Retina (tissue), 1 donor: ENCODE measurements around the gene EPHA5.
"Not testable (repeated sequence)": the region's sequence is repeated elsewhere in the genome, so short reads cannot be mapped to it uniquely, and the experiment has no call there.

Source experiments
- DNase-seq: peaks from one replicate; pipeline ENCODE4 v3.0.0-alpha.2; 2016

The EPHA5 gene

GRCh38 chr4:65344278-65344825 is 325.9 kb downstream of the EPHA5 start:
- DNase-seq = no peak

DNA sequence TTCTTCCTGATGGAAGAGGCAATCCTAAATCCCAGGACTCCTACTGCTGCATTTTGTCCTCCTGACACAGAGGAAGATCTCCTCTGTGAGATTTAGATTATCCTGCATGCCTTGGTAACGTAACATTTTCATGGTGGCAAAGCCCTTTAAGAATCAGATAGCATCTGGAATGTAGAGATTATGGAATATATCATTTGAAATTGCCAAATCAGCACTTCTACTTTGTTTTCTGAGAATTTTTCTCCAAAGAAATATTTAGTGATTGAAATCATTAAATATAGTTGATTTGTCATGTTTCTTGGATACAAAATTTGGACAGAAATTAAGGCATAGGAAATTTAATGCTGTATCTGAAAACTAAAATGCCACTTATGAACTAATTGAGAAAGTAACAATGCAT is 326.9 kb downstream of the EPHA5 start:
- no peak for DNase-seq

DNA sequence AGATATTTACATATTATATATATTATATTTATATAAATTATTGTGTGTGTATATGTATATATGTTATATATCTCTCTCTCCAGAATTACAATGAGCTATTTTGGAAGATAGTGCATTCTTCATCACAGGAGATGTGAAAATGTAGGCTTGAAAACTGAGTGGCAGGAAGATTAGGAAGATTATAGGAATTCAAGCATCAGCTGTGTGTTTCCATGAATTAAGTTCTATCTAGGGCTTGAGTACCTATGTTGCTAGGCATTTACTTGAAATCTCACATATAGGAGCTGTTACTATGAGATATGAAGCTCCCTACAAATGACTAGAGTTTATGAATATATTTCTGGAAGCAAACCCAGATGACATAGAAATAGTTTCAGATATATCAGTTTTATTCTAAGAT is 328.7 kb downstream of the EPHA5 start:
- DNase-seq = no peak

DNA sequence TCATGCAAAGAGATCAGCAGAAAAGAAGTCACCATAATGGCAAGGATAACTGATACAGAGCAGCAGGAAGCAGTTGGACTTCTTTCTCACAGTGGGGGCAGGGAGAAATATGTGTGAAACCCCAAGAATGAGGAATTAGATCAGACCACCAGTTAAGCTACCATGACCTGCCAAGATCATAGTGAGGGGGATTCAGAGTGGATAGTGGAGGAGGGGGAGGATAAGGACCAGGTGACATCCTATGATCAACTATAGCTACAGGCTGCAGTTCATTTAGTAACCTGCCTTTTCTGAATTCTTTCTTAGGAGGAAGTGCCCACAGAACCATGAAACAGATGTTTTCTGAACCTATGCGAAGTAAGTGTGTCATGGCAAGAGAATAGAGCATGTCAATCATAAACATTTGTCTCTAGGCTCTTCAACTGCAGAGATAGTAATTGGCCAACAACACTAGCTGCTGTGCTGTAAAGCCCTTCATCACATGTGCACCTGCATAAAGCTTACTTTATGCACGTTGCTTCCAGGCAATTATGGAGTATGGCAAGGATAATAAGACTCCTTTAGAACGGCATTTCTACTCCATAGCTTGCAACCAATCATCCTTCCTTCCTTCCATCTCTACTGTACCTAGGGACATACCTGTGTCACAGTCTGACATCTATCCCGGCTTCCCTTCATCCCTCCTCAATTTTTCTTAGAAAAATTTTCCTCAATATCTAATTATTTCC is 329.7 kb downstream of the EPHA5 start:
- no peak for DNase-seq

- DNase-seq = no peak
Observed at GRCh38 chr4:65337371-65337770, 332.9 kb downstream of the EPHA5 start.

DNA sequence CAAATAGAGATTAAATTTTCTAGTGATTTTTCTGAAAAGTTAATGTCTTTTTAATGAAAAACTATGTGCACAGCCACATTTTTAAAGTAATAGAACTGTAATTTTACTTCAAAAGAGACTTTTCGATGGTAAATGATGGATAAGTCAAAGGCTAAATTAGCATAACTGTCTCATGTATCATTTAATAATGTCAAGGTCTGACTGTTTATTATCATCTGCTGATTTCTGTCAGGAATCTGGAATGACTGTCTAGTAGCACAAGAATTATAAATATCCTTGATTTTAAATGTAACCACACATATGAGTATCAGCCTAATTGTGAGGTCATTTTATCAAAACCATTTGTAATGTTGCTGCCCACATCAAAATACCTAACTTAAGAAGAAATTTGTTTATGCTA is 333.8 kb downstream of the EPHA5 start:
- no peak for DNase-seq

DNA sequence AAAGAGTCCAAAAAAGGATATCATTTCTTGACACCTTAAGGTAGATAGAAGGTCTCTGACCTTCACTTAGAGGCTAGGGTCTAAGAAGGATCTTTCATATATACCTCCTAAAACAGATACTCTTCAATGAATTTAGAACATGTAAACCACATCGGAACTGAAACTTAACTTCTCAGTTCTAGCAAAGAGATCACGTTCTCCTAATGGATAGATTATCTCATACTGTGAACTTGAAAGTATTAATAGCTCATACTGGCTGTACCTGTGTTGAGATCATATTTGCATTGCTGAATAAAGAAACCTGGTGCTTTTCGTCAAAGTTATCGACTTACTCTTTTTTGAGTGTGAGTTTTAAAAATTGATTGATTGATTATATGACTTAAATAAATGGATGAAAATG is 353.8 kb downstream of the EPHA5 start:
- no peak for DNase-seq

- DNase-seq = no peak
Observed at GRCh38 chr4:65311120-65311519, 359.2 kb downstream of the EPHA5 start.

DNA sequence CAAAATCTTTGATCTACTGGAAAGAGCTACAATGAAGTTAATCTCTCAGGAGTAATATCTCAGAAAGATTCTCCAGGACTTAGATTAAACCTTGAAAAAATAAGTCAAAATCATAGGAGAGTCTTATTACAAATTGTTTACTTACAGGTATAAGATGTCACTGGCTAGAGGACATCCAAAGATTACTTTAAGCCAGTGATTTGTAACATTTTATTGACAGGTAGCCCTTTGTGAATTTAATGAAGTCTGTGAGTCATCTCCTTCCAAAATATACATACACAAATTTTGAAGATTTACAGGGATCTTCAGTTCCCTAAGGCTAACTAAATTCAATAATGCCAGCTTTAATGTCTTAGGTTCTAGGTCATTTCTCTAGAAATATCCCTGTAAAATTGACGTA is 359.7 kb downstream of the EPHA5 start:
- no peak for DNase-seq

- DNase-seq = not testable (repeated sequence)
Observed at GRCh38 chr4:65308626-65309025, 361.7 kb downstream of the EPHA5 start.

- DNase-seq = no peak
Observed at GRCh38 chr4:65302145-65302544, 368.1 kb downstream of the EPHA5 start.

DNA sequence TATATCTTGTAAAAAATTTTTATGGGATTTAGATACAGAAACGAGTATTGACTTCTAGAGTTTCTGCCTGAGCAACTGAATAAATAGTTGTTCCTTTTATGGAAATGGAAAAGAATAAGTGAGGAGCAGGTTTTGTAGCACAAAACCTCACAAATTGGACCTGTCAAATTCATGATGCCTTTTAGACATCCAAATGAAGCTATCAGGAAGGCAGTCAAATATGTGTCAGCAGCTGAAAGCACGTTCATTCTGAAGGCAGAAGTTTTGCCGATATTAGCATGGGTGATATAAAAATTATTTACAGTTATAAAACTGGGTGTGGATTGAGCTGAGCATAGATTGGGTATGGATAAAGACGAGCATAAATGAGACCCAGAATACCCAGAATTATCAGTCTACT is 374.0 kb downstream of the EPHA5 start:
- DNase-seq = no peak

DNA sequence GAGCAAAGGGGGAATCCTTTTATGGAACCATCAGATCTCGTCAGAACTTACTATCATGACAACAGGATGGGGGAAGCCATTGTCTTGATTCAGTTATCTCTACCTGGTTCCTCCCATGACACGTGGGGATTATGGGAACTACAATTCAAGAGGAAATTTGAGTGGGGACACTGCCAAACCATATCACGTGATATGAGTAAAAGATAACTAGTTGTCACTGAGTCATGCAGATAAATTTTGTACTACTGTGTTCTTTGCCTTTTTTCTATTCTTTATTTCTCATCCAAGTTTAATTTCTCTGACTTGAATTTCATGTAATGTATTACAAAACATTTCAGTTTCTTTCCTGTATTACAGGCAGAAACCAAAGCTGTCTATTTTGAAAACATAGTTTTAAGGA is 383.2 kb downstream of the EPHA5 start:
- no peak for DNase-seq
